Neural cell (in vitro differentiated cells): Measurements from ENCODE around the gene C1QTNF1. TPM values are rescaled to one million over a fixed set of nuclear protein-coding genes. Genes with fewer than 3 reads are reported as not detected.

Source experiments
- H2AFZ ChIP-seq: fragments of 200-600, 300-800 bp; sonication (generic), shearing (Covaris generic); 2 replicates; pipeline ENCODE4 v1.6.0; 2014; ENCODE audit warnings: low read depth, mild to moderate bottlenecking, antibody characterized with exemption, low read length, moderate library complexity
- H3F3A ChIP-seq: fragments of 200-600 bp; shearing (Covaris generic); 2 replicates; pipeline ENCODE4 v1.6.1; 2016; ENCODE audit warnings: mild to moderate bottlenecking, moderate library complexity, mixed read lengths, antibody characterized with exemption, low read length; ENCODE audit not compliant: insufficient read depth, poor library complexity, severe bottlenecking
- H3K27ac ChIP-seq: fragments of 200-600, 300-800 bp; sonication (generic), shearing (Covaris generic); 2 replicates; pipeline ENCODE4 v1.5.1; 2014; ENCODE audit warnings: mild to moderate bottlenecking, low read length, moderate library complexity
- H3K27me3 ChIP-seq: fragments of 300-800, 200-600 bp; sonication (generic), shearing (Covaris generic); 2 replicates; pipeline ENCODE4 v1.6.0; 2014; ENCODE audit warnings: mild to moderate bottlenecking, low read depth, low read length, moderate library complexity; ENCODE audit not compliant: insufficient read depth
- H3K36me3 ChIP-seq: fragments of 300-800, 200-600 bp; sonication (generic), shearing (Covaris generic); 2 replicates; pipeline ENCODE4 v1.5.1; 2014; ENCODE audit warnings: mild to moderate bottlenecking, antibody characterized with exemption, low read length, moderate library complexity; ENCODE audit not compliant: insufficient read depth
- H3K4me2 ChIP-seq: fragments of 300-800, 200-600 bp; sonication (generic), shearing (Covaris generic); 2 replicates; pipeline ENCODE4 v1.6.0; 2014; ENCODE audit warnings: mild to moderate bottlenecking, low read length
- H3K4me3 ChIP-seq: fragments of 300-800, 200-600 bp; sonication (generic), shearing (Covaris generic); 2 replicates; pipeline ENCODE4 v1.5.1; 2014; ENCODE audit warnings: mild to moderate bottlenecking, low read length, moderate library complexity
- H3K79me2 ChIP-seq: fragments of 200-600 bp; shearing (Covaris generic); replicated peaks from 2 replicates; pipeline ENCODE4 v1.6.0; 2014; ENCODE audit warnings: mild to moderate bottlenecking, low read length, moderate library complexity; ENCODE audit not compliant: insufficient read depth
- H3K9ac ChIP-seq: fragments of 300-800, 200-600 bp; sonication (generic), shearing (Covaris generic); 2 replicates; pipeline ENCODE4 v1.6.1; 2016; ENCODE audit warnings: mild to moderate bottlenecking, low read length, mixed read lengths
- H3K9me2 ChIP-seq: fragments of 200-600 bp; shearing (Covaris generic); 2 replicates; pipeline ENCODE4 v1.6.1; 2016; ENCODE audit warnings: mild to moderate bottlenecking, low read length, mixed read lengths; ENCODE audit not compliant: insufficient read depth
- H3K9me3 ChIP-seq: fragments of 200-600, 300-800 bp; sonication (generic), shearing (Covaris generic); 2 replicates; pipeline ENCODE4 v1.6.1; 2016; ENCODE audit warnings: mild to moderate bottlenecking, mixed run types, low read length, moderate library complexity, mixed read lengths
- H4K20me1 ChIP-seq: fragments of 200-600 bp; shearing (Covaris generic); 2 replicates; pipeline ENCODE4 v1.6.1; 2016; ENCODE audit warnings: mild to moderate bottlenecking, mixed run types; ENCODE audit not compliant: insufficient read depth
- CTCF ChIP-seq: fragments of 450-650 bp; IDR thresholded peaks from 2 replicates; pipeline ENCODE4 v1.5.1; 2014; ENCODE audit warnings: antibody characterized with exemption, mild to moderate bottlenecking, moderate library complexity; ENCODE audit not compliant: poor library complexity, severe bottlenecking
- EP300 ChIP-seq: fragments of 450-650 bp; conservative IDR thresholded peaks from 2 replicates; pipeline ENCODE4 v1.6.1; 2014; ENCODE audit warnings: antibody characterized with exemption, mild to moderate bottlenecking, moderate library complexity; ENCODE audit not compliant: poor library complexity, severe bottlenecking
- EZH2 ChIP-seq: fragments of 200-600, 300-800 bp; shearing (Covaris generic), sonication (generic); IDR thresholded peaks from 2 replicates; pipeline ENCODE4 v1.6.1; 2014; ENCODE audit warnings: antibody characterized with exemption, low read length, borderline replicate concordance, mild to moderate bottlenecking; ENCODE audit not compliant: insufficient read depth, poor library complexity, severe bottlenecking
- MXI1 ChIP-seq: fragments of 450-650 bp; conservative IDR thresholded peaks from 2 replicates; pipeline ENCODE4 v1.6.1; 2014; ENCODE audit warnings: antibody characterized with exemption, mild to moderate bottlenecking; ENCODE audit not compliant: poor library complexity, severe bottlenecking
- POLR2AphosphoS5 ChIP-seq: IDR thresholded peaks from 2 replicates; pipeline ENCODE4 v1.6.1; 2012
- RAD21 ChIP-seq: fragments of 450-650 bp; conservative IDR thresholded peaks from 2 replicates; pipeline ENCODE4 v1.6.1; 2014; ENCODE audit warnings: antibody characterized with exemption, mild to moderate bottlenecking, moderate library complexity
- SMC3 ChIP-seq: fragments of 450-650 bp; conservative IDR thresholded peaks from 2 replicates; pipeline ENCODE4 v1.6.1; 2014; ENCODE audit warnings: antibody characterized with exemption, mild to moderate bottlenecking, moderate library complexity; ENCODE audit not compliant: poor library complexity
- TAF1 ChIP-seq: IDR thresholded peaks from 2 replicates; pipeline ENCODE4 v1.6.1; 2012; ENCODE audit warnings: low read depth
- polyA plus RNA-seq: library from polyadenylated mRNA; depleted of rRNA; stranded (reverse); fragments of >200 nt; gene quantifications from 2 replicates; pipeline ENCODE4 v1.2.3, GENCODE V29; 2014
- TF ChIP-seq, protein P1 (sequence below): IDR thresholded peaks from 2 replicates; pipeline ENCODE4 v1.6.1; 2012; ENCODE audit warnings: borderline replicate concordance

C1QTNF1 gene
- polyA plus RNA-seq, 1 donor from 2014 or later, result 0.16 TPM

- Histone ChIP-seq H3F3A (no peaks in the 10 kb centered on the region), H3K9me3 (no peaks in the 10 kb centered on the region), H3K9ac (no peak overlapping the region), H3K4me2 (no peak overlapping the region), H4K20me1 (no peaks in the 10 kb centered on the region), H3K79me2 (no peaks in the 10 kb centered on the region), H3K36me3 (no peaks in the 10 kb centered on the region), H3K27ac (no peak overlapping the region), H3K27me3 (no peaks in the 10 kb centered on the region), H3K4me3 (no peak overlapping the region), H2AFZ (no peak overlapping the region), H3K9me2 (no peaks in the 10 kb centered on the region)
- TF ChIP-seq EZH2 (no peak), TAF1 (no peak), MXI1 (no peak), EP300 (no peak), SMC3 (no peak), CTCF (no peak), POLR2AphosphoS5 (no peak), RAD21 (no peak)
- TF ChIP-seq, protein P1, sequence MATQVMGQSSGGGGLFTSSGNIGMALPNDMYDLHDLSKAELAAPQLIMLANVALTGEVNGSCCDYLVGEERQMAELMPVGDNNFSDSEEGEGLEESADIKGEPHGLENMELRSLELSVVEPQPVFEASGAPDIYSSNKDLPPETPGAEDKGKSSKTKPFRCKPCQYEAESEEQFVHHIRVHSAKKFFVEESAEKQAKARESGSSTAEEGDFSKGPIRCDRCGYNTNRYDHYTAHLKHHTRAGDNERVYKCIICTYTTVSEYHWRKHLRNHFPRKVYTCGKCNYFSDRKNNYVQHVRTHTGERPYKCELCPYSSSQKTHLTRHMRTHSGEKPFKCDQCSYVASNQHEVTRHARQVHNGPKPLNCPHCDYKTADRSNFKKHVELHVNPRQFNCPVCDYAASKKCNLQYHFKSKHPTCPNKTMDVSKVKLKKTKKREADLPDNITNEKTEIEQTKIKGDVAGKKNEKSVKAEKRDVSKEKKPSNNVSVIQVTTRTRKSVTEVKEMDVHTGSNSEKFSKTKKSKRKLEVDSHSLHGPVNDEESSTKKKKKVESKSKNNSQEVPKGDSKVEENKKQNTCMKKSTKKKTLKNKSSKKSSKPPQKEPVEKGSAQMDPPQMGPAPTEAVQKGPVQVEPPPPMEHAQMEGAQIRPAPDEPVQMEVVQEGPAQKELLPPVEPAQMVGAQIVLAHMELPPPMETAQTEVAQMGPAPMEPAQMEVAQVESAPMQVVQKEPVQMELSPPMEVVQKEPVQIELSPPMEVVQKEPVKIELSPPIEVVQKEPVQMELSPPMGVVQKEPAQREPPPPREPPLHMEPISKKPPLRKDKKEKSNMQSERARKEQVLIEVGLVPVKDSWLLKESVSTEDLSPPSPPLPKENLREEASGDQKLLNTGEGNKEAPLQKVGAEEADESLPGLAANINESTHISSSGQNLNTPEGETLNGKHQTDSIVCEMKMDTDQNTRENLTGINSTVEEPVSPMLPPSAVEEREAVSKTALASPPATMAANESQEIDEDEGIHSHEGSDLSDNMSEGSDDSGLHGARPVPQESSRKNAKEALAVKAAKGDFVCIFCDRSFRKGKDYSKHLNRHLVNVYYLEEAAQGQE, result no peak
Observed at GRCh38 chr17:79034931-79035485, 11.0 kb downstream of the C1QTNF1 start.

DNA sequence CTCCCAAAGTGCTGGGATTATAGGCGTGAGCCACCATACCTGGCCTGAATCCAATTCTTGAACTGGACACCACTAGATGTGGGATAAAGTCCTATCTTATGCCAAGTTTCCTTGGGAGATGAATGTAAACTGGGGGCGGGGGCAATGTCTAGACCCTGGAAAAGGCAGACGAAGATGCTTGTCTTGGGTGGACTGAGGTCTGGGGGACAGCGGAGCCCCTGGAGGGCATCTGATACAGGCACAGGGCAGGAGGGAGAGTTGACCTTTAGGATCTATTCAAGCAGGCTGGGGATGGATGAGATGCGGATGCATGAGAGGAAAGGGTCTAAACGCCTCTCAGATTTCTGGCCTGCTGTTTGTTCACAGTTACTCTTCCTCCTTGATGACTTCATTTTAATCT, 11.7 kb downstream of the C1QTNF1 start:
- no peak for TF ChIP-seq EZH2
- TF ChIP-seq SMC3, result no peak
- TF ChIP-seq CTCF, result no peak
- TF ChIP-seq, protein P1, result no peak
- TF ChIP-seq POLR2AphosphoS5, result no peak
- TF ChIP-seq RAD21, result no peak
- no peak for TF ChIP-seq TAF1
- no peak for TF ChIP-seq EP300
- TF ChIP-seq MXI1, result no peak
- no peaks in the 10 kb centered on the region for H3K9me3 ChIP-seq
- no peaks in the 10 kb centered on the region for H3K27me3 ChIP-seq
- no peak overlapping the region for H3K4me2 ChIP-seq
- no peaks in the 10 kb centered on the region for H3K36me3 ChIP-seq
- H3K79me2 ChIP-seq, result no peaks in the 10 kb centered on the region
- no peaks in the 10 kb centered on the region for H4K20me1 ChIP-seq
- no peak overlapping the region for H3K9ac ChIP-seq
- H3K9me2 ChIP-seq, result no peaks in the 10 kb centered on the region
- H3K4me3 ChIP-seq, result no peak overlapping the region
- no peaks in the 10 kb centered on the region for H3F3A ChIP-seq
- H3K27ac ChIP-seq, result no peak overlapping the region
- H2AFZ ChIP-seq, result no peak overlapping the region
